Neutrophil (primary cell): ENCODE data around the gene ZNF423.

Source experiments
- H3K27ac ChIP-seq: fragments of 200-600 bp; sonication (generic); 2 replicates; pipeline ENCODE4 v1.5.1; 2016; ENCODE audit warnings: mild to moderate bottlenecking, moderate library complexity
- H3K27me3 ChIP-seq: fragments of 200-600 bp; sonication (generic); 2 replicates; pipeline ENCODE4 v1.6.0; 2016; ENCODE audit warnings: mild to moderate bottlenecking
- H3K36me3 ChIP-seq: fragments of 200-600 bp; sonication (generic); 2 replicates; pipeline ENCODE4 v1.5.1; 2017
- H3K4me1 ChIP-seq, 2 experiments: fragments of 200-600 bp in 1 of 2; sonication (generic) in 1 of 2; 1 replicate in 1 of 2; 2 replicates in 1 of 2; pipeline versions ENCODE4 v1.5.1 to v1.6.1; 2013 to 2016; ENCODE audit warnings: low read depth in 1 of 2, low read length in 1 of 2, mild to moderate bottlenecking in 1 of 2, moderate library complexity in 1 of 2; ENCODE audit not compliant: control insufficient read depth in 1 of 2, insufficient read depth in 1 of 2
- H3K4me3 ChIP-seq, 2 experiments: fragments of 200-600 bp in 1 of 2; sonication (generic) in 1 of 2; 1 replicate in 1 of 2; 2 replicates in 1 of 2; pipeline ENCODE4 v1.5.1; 2013 to 2016; ENCODE audit warnings: low read depth in 1 of 2, low read length in 1 of 2, mild to moderate bottlenecking in 1 of 2, moderate library complexity in 1 of 2
- H3K9me3 ChIP-seq: fragments of 200-600 bp; sonication (generic); 2 replicates; pipeline ENCODE4 v1.5.1; 2016
- CTCF ChIP-seq: fragments of 200-600 bp; sonication (generic); IDR thresholded peaks from 2 replicates; pipeline ENCODE4 v1.5.1; 2016; ENCODE audit warnings: antibody characterized with exemption

The ZNF423 gene

GRCh38 chr16:49488740-49489525, 367.0 kb downstream of the ZNF423 start:
- Histone ChIP-seq H3K4me3 (no peak overlapping the region), H3K27ac (no peak overlapping the region), H3K27me3 (peaks cover 37% of the 10 kb centered on the region), H3K4me1 (no peaks in the 10 kb centered on the region), H3K36me3 (no peaks in the 10 kb centered on the region), H3K9me3 (no peaks in the 10 kb centered on the region)
- no peak for TF ChIP-seq CTCF

GRCh38 chr16:49488336-49488735, 367.6 kb downstream of the ZNF423 start:
- no peak overlapping the region for H3K27ac ChIP-seq
- H3K9me3 ChIP-seq = no peaks in the 10 kb centered on the region
- H3K36me3 ChIP-seq = no peaks in the 10 kb centered on the region
- no peaks in the 10 kb centered on the region for H3K4me1 ChIP-seq
- H3K27me3 ChIP-seq = peaks cover 43% of the 10 kb centered on the region
- no peak overlapping the region for H3K4me3 ChIP-seq
- no peak for TF ChIP-seq CTCF

- H3K9me3 ChIP-seq = no peaks in the 10 kb centered on the region
- no peak overlapping the region for H3K27ac ChIP-seq
- TF ChIP-seq CTCF = no peak
- peaks cover 47% of the 10 kb centered on the region for H3K27me3 ChIP-seq
- no peak overlapping the region for H3K4me3 ChIP-seq
- H3K4me1 ChIP-seq = no peaks in the 10 kb centered on the region
- H3K36me3 ChIP-seq = no peaks in the 10 kb centered on the region
Observed at GRCh38 chr16:49487746-49488145, 368.2 kb downstream of the ZNF423 start.

GRCh38 chr16:49486400-49486799, 369.5 kb downstream of the ZNF423 start:
- no peak overlapping the region for H3K27ac ChIP-seq
- H3K9me3 ChIP-seq = no peaks in the 10 kb centered on the region
- no peaks in the 10 kb centered on the region for H3K36me3 ChIP-seq
- peaks cover 39% of the 10 kb centered on the region for H3K27me3 ChIP-seq
- H3K4me3 ChIP-seq = no peak overlapping the region
- H3K4me1 ChIP-seq = no peaks in the 10 kb centered on the region
- TF ChIP-seq CTCF = no peak

GRCh38 chr16:49485663-49486062, 370.2 kb downstream of the ZNF423 start:
- no peaks in the 10 kb centered on the region for H3K9me3 ChIP-seq
- H3K4me3 ChIP-seq = no peak overlapping the region
- H3K36me3 ChIP-seq = no peaks in the 10 kb centered on the region
- no peak for TF ChIP-seq CTCF
- no peaks in the 10 kb centered on the region for H3K4me1 ChIP-seq
- H3K27ac ChIP-seq = no peak overlapping the region
- peaks cover 39% of the 10 kb centered on the region for H3K27me3 ChIP-seq
